OCI-LY7 (cell line): Measurements from ENCODE around the gene EID3.

ENCODE experiments used
- CTCF ChIP-seq: fragments of 200-600 bp; sonication (generic); conservative IDR thresholded peaks from 2 replicates; pipeline ENCODE4 v1.5.1; 2014; ENCODE audit warnings: mild to moderate bottlenecking, antibody characterized with exemption, low read length, moderate library complexity, mixed read lengths
- EZH2phosphoT487 ChIP-seq: fragments of 200-600 bp; sonication (generic); IDR thresholded peaks from 2 replicates; pipeline ENCODE4 v1.6.1; 2018; ENCODE audit warnings: low read depth, borderline replicate concordance, mild to moderate bottlenecking, mixed run types, antibody characterized with exemption, low read length, moderate library complexity, mixed read lengths

DNA sequence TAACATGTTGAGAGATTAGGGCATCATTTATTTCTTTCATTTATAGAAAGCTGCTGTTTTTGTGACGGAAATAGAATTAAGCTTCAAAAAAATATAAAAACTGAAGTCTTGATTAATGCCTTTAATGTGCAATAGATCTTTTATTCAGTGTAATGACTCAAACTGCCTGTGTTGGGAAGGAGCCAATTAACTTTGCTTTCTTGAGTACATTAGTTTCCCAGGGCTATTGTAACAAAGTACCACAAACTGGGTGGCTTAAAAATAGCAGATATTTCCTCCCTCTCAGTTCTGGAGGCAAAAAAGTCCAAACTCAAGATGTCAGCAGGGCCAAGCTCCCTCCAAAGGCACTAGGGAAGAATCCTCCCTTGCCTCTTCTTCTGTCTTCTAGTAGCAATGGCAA, 36.6 kb downstream of the EID3 start:
- TF ChIP-seq EZH2phosphoT487: no peak
- no peak for TF ChIP-seq CTCF
